IPS-NIHi7 (cell line): Measurements from ENCODE around the gene MYL2.

Experiments used
- DNase-seq: peaks from one replicate; pipeline ENCODE4 v3.0.0; 2012; ENCODE audit warnings: mixed read lengths; ENCODE audit errors: extremely low spot score

The MYL2 gene

DNA sequence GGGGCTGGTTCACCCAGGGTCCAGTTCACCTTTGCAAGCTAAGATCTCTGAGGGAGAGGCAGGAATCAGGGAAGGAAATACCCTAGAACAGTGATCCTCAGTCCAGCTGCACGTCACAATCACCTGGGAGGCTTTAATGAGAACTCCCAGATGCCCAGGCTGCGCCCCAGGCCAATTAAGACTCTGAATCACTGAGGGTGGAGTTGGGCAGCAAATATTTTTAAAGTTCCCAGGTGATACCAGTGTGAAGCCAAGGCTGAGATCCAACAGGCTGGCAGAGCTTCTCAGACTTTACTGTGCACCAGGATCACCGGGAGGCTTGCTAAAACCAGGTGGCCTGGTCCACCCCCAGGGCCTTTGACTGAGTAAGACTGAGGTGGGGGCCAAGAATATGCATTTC, 23.8 kb downstream of the MYL2 start:
- no peak for DNase-seq

GRCh38 chr12:110893956-110894355, 26.4 kb downstream of the MYL2 start:
- DNase-seq = no peak

DNA sequence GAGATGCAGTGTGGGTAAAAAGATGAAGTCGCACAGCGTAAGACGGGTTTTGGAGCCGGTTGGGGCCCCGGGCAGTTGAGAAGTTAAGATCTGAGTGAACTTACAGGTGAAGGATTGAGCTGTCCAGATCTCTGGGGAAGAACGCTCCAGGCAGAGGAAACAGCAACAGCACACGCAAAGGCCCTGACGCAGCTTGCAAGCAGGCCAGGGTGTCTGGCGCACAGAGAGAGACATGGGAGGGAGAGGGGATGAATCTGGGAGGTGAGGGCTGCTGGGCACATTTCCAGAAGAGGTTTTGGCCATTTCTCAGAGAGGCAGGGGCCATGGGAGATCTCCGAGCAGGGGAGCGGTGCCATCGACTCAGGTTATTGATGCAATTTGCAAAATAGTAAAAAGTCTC, 31.0 kb downstream of the MYL2 start:
- no peak for DNase-seq

DNA sequence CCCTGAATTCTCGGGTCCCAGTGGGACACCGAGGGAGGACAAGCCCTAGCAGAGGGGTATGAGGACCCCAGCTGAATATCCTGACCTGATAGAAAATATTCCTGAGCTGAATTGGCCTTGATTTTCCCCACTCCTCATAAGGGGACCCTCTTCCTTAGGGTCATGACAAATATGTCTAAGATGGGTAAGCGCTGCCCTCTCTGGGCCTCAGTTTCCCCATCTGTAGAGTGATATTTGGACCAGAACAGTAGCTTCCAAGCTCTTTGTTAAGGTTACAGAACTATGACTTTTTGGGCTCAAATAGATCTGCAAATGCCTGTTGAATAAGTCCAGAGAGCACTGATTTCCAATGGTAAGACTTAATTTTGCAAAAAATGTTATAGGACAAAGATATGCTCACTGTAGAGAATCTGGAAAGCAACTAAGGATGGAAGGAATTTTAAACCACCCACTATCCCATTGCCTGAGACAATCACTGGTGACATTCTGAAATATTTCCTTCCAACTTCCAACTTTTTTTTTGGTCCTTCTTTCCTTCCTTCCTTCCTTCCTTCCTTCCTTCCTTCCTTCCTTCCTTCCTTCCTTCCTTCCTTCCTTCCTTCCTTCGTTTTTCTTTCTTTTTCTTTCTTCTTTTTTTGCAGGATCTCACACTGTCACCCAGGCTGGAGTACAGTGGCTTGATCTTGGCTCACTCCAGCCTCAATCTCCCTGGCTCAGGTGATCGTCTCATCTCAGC, 32.0 kb downstream of the MYL2 start:
- DNase-seq = no peak

- no peak for DNase-seq
Measured at GRCh38 chr12:110885152-110885840, 35.1 kb downstream of the MYL2 start.

DNA sequence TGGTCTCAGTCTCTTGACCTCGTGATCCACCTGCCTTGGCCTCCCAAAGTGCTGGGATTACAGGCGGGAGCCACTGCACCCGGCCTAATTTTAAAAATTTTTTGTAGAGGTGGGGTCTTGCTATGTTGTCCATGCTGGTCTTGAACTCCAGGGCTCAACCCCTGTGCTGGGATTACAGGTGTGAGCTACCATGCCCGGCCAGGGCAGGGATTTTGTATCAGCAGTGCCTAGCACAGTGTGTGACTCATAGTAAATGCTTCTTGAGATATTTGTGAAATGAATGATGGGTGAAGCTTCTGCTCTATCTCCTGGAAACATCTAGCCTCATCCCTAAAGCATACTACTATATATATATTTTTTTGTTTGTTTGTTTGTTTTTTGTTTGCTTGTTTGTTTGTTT, 37.1 kb downstream of the MYL2 start:
- DNase-seq = no peak

DNA sequence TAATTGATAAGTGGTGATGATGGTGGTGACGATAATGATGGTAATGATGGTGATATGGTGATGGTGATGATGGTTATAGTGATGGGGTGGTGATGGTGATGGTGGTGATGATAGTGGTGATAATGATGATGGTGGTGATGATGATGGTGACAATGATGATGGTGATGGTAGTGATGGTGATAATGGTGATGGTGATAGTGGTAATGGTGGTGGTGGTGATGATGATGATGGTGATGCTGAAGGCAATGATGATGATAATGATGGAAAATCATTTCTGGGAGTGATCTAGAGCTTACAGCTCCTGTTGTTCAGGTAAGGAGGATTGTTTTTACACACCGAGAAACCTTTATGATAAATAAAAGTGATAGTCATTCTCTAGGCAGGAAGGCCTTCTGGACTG, 39.7 kb downstream of the MYL2 start:
- DNase-seq = no peak

- DNase-seq = no peak
Measured at GRCh38 chr12:110874781-110875180, 45.6 kb downstream of the MYL2 start.

DNA sequence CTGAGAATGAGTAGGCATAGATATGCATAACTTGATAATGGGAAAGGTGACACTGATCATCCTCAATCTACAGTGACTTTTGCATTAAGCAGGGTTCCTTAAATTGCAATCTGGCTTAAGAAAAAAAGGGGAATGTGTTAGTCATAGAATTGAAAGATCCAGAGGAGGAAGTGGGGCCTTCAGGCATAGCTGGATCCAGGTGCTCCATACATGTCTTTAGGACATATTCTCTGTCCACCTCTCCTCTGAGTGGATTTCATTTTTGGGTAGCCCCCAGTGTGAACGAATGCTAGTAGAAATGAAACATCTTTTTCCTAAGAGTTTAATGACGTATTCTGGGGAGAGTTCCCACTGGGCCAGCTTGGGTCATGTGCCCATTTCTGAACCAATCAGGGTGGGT, 46.0 kb downstream of the MYL2 start:
- no peak for DNase-seq

DNA sequence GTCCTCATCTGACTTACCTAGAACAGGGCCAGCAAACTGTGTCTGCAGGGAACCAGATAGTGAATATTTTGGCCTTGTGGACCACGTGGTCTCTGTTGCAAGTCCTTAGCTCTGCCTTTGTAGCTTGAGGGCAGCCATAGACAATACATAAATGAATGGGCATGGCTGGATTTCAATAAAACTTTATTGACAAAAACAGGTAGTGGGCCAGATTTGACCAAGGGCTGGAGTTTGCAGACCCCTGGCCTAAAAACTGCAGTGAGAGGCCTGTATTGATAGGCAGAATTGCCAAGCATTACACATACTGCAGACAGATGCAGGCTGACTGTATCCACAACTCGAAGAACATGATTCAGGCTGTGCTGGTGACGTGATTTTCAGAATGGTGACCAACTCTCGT, 48.3 kb downstream of the MYL2 start:
- DNase-seq = no peak

DNA sequence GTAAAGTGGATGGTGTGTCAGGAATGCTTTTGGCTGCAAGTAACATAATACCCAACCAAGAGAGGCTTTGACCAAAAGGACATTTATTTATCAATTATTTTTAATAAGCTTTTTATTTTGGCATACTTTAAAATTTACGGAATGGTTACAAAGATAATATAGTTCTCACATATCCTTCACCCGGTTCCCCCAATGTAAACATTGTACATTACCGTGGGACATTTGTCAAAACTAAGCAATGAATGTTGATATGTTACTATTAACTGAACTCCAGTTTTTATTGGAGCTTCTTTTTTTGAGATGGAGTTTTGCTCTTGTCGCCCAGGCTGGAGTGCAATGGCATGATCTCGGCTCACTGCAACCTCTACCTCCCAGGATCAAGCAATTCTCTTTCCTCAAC, 50.6 kb downstream of the MYL2 start:
- no peak for DNase-seq

GRCh38 chr12:110869026-110869425, 51.4 kb downstream of the MYL2 start:
- DNase-seq = no peak

DNA sequence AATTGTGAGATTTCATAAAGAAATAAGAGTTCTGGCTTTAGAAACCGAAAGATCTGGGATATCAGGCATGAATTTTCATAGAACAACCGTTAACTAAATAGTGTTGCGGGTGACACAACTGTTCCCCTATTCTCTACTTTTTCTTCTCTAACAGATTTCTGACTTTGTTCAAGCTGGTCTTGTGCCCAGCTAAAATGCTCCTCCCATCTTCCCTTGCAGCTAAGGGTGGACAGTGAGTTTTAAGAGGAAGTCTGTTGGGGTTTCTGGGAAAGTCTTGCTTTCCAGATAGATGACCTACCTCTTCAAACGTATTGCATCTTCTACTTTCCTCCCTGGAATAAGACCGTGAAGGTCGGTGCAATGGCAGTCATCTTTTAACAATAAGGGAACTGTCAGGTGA, 54.9 kb downstream of the MYL2 start:
- no peak for DNase-seq

- no peak for DNase-seq
Measured at GRCh38 chr12:110863161-110863560, 57.2 kb downstream of the MYL2 start.

GRCh38 chr12:110862329-110862728, 58.0 kb downstream of the MYL2 start:
- DNase-seq = no peak

GRCh38 chr12:110861729-110862128, 58.6 kb downstream of the MYL2 start:
- DNase-seq = peak; percentile 57
